Subcutaneous abdominal adipose tissue (tissue), 5 donors: Measurements from ENCODE around the gene MRPL10.

Source experiments
- H3K27ac ChIP-seq: one replicate; pipeline ENCODE4 v1.7.0; 2013; ENCODE audit warnings: low read depth, mild to moderate bottlenecking, inconsistent platforms, low read length, moderate library complexity
- H3K27me3 ChIP-seq, 5 donors: one replicate each; pipeline ENCODE4 v1.7.0; 2013; ENCODE audit warnings: low read length in 5 of 5, inconsistent platforms in 1 of 5; ENCODE audit not compliant: control insufficient read depth in 5 of 5, insufficient read depth in 4 of 5
- H3K36me3 ChIP-seq, 5 donors: one replicate each; pipeline ENCODE4 v1.7.0; 2013; ENCODE audit warnings: low read length in 5 of 5; ENCODE audit not compliant: control insufficient read depth in 5 of 5, insufficient read depth in 5 of 5
- H3K4me1 ChIP-seq, 5 donors: one replicate each; pipeline ENCODE4 v1.7.0; 2013; ENCODE audit warnings: low read length in 5 of 5, mild to moderate bottlenecking in 3 of 5, moderate library complexity in 1 of 5; ENCODE audit not compliant: control insufficient read depth in 5 of 5, insufficient read depth in 5 of 5
- H3K4me3 ChIP-seq, 5 donors: one replicate each; pipeline ENCODE4 v1.7.0; 2013; ENCODE audit warnings: low read length in 5 of 5, low read depth in 1 of 5
- H3K9ac ChIP-seq, 5 donors: one replicate each; pipeline ENCODE4 v1.7.0; 2013; ENCODE audit warnings: low read length in 5 of 5, mild to moderate bottlenecking in 4 of 5, moderate library complexity in 3 of 5
- H3K9me3 ChIP-seq, 5 donors: one replicate each; pipeline ENCODE4 v1.7.0; 2013; ENCODE audit warnings: low read length in 5 of 5; ENCODE audit not compliant: control insufficient read depth in 5 of 5
- donor health status: healthy.
- donor health status: healthy.
- donor health status: healthy.
- donor health status: healthy.
- donor health status: healthy.

The MRPL10 gene

GRCh38 chr17:47831003-47831933 is at the start of gene MRPL10, which contains the start of gene LRRC46:
Gene MRPL10, minus strand, starts transcription at chr17:47831541. Its CDS starts 30 bp downstream, at chr17:47831511.
Gene LRRC46, plus strand, starts transcription at chr17:47831670. Its CDS starts 320 bp downstream, at chr17:47831990.
- Histone ChIP-seq H3K27me3 (no peaks in the 10 kb centered on the region), H3K9me3 (no peaks in the 10 kb centered on the region), H3K4me1 (peaks cover 8 to 57% (median 50%) of the 10 kb centered on the region in 5 donors), H3K4me3 (peak within 1 kb of the TSS; percentile 87 to 99 (median 98)), H3K36me3 (peaks cover 0 to 36% (median 28%) of the 10 kb centered on the region in 5 donors), H3K9ac (peak within 1 kb of the TSS; percentile 80 to 90 (median 81)), H3K27ac (peak within 1 kb of the TSS; percentile 63)

GRCh38 chr17:47879776-47880454 is 48.6 kb upstream of the MRPL10 start:
- no peaks in the 10 kb centered on the region for H3K36me3 ChIP-seq
- peaks cover 10 to 43% (median 32%) of the 10 kb centered on the region in 5 donors for H3K4me1 ChIP-seq
- H3K9me3 ChIP-seq = no peaks in the 10 kb centered on the region
- no peak overlapping the region for H3K9ac ChIP-seq
- H3K27me3 ChIP-seq = peaks cover 0 to 15% (median 5%) of the 10 kb centered on the region in 5 donors
- H3K4me3 ChIP-seq = no peak overlapping the region
- H3K27ac ChIP-seq = no peak overlapping the region

- peaks cover 10 to 38% (median 28%) of the 10 kb centered on the region in 5 donors for H3K4me1 ChIP-seq
- no peak overlapping the region for H3K27ac ChIP-seq
- H3K4me3 ChIP-seq = no peak overlapping the region
- H3K36me3 ChIP-seq = no peaks in the 10 kb centered on the region
- no peaks in the 10 kb centered on the region for H3K9me3 ChIP-seq
- H3K9ac ChIP-seq = no peak overlapping the region
- peaks cover 0 to 15% (median 5%) of the 10 kb centered on the region in 5 donors for H3K27me3 ChIP-seq
These were observed 47.8 kb upstream of the MRPL10 start for GRCh38 chr17:47879028-47879585.

- no peak overlapping the region for H3K9ac ChIP-seq
- peaks cover 0 to 15% (median 5%) of the 10 kb centered on the region in 5 donors for H3K27me3 ChIP-seq
- peaks cover 10 to 31% (median 25%) of the 10 kb centered on the region in 5 donors for H3K4me1 ChIP-seq
- H3K4me3 ChIP-seq = no peak overlapping the region
- H3K27ac ChIP-seq = no peak overlapping the region
- no peaks in the 10 kb centered on the region for H3K9me3 ChIP-seq
- H3K36me3 ChIP-seq = no peaks in the 10 kb centered on the region
These were observed 47.1 kb upstream of the MRPL10 start for GRCh38 chr17:47878203-47879027.

GRCh38 chr17:47877368-47878034 is 46.2 kb upstream of the MRPL10 start:
- H3K9ac ChIP-seq = no peak overlapping the region
- H3K27ac ChIP-seq = no peak overlapping the region
- peaks cover 8 to 23% (median 21%) of the 10 kb centered on the region in 5 donors for H3K4me1 ChIP-seq
- H3K36me3 ChIP-seq = no peaks in the 10 kb centered on the region
- no peak overlapping the region for H3K4me3 ChIP-seq
- peaks cover 6 to 23% (median 11%) of the 10 kb centered on the region in 5 donors for H3K27me3 ChIP-seq
- H3K9me3 ChIP-seq = no peaks in the 10 kb centered on the region

GRCh38 chr17:47875011-47875985 is 44.0 kb upstream of the MRPL10 start:
- peaks cover 3 to 21% (median 12%) of the 10 kb centered on the region in 5 donors for H3K4me1 ChIP-seq
- no peaks in the 10 kb centered on the region for H3K9me3 ChIP-seq
- peak overlapping the region in 1 of 5 donors; percentile 21 for H3K9ac ChIP-seq
- H3K36me3 ChIP-seq = no peaks in the 10 kb centered on the region
- H3K27me3 ChIP-seq = peaks cover 13 to 38% (median 20%) of the 10 kb centered on the region in 5 donors
- peak overlapping the region in 1 of 5 donors; percentile 13 for H3K4me3 ChIP-seq
- no peak overlapping the region for H3K27ac ChIP-seq

GRCh38 chr17:47873200-47874090 is 42.1 kb upstream of the MRPL10 start:
- Histone ChIP-seq H3K27me3 (peaks cover 20 to 49% (median 30%) of the 10 kb centered on the region in 5 donors), H3K4me3 (no peak overlapping the region), H3K9me3 (no peaks in the 10 kb centered on the region), H3K4me1 (peaks cover 3 to 21% (median 12%) of the 10 kb centered on the region in 5 donors), H3K9ac (no peak overlapping the region), H3K36me3 (no peaks in the 10 kb centered on the region), H3K27ac (no peak overlapping the region)
